Measurements from ENCODE around the gene PTK6. TPM values are rescaled to one million over a fixed set of nuclear protein-coding genes. Genes with fewer than 3 reads are reported as not detected.

The PTK6 gene
- total and polyA plus RNA-seq, 2 of the 13 experiments (the other 11 are each of a cell fraction or from before 2014, with no cell fraction given), result 0.08 TPM; not detected in 1

- TF ChIP-seq AKNA (CRISPR knock-in tag; IDR thresholded peaks at IDR 0.05; ENCODE audit: borderline replicate concordance), result no peak
- TF ChIP-seq ZNF232 (CRISPR knock-in tag; IDR thresholded peaks at IDR 0.05; ENCODE audit: borderline replicate concordance), result peak; percentile 88
- TF ChIP-seq ZFYVE20 (CRISPR knock-in tag; IDR thresholded peaks at IDR 0.05; ENCODE audit: borderline replicate concordance, low read depth), result no peak
- TF ChIP-seq SMARCC2 (IDR thresholded peaks at IDR 0.05), result no peak
- peak; percentile 34; the same call in 1 of the 2 replicates for TF ChIP-seq MYPOP (CRISPR knock-in tag; IDR thresholded peaks at IDR 0.05)
- no peak for TF ChIP-seq REST (IDR thresholded peaks at IDR 0.05; ENCODE audit: borderline replicate concordance in 1 of 2, low read depth in 1 of 2, low read length in 2 of 2)
- TF ChIP-seq SNAI1 (CRISPR knock-in tag; IDR thresholded peaks at IDR 0.05; ENCODE audit: borderline replicate concordance), result no peak
- TF ChIP-seq FOSL1 (CRISPR knock-in tag; IDR thresholded peaks at IDR 0.05; ENCODE audit: borderline replicate concordance), result no peak
- no peak for TF ChIP-seq SATB2 (CRISPR knock-in tag; IDR thresholded peaks at IDR 0.05)
- 0 out of 2 replicates have a peak, but pooled peaks have one; percentile 28 for TF ChIP-seq ZNF335 (CRISPR knock-in tag; IDR thresholded peaks at IDR 0.05)
- TF ChIP-seq ZNF883 (CRISPR knock-in tag; IDR thresholded peaks at IDR 0.05; ENCODE audit: not compliant biosample characterization), result no peak
- no peak for TF ChIP-seq PRDM15 (CRISPR knock-in tag; IDR thresholded peaks at IDR 0.05)
- no peak for TF ChIP-seq ZNF839 (CRISPR knock-in tag; IDR thresholded peaks at IDR 0.05; ENCODE audit: borderline replicate concordance)
- peak; percentile 32; the same call in 1 of the 2 replicates for TF ChIP-seq DR1 (CRISPR knock-in tag; IDR thresholded peaks at IDR 0.05)
- no peak for TF ChIP-seq U2AF2 (IDR thresholded peaks at IDR 0.05; ENCODE audit: low read depth, low read length)
These were observed 40.2 kb upstream of the PTK6 start (continued) for GRCh38 chr20:63577317-63577894.

Measured in HepG2 (cell line).